Mesenteric fat pad (tissue), 1 donor: ENCODE data around the gene NRIP2. TPM values are rescaled to one million over a fixed set of nuclear protein-coding genes. Genes with fewer than 3 reads are reported as not detected.
"Not testable (repeated sequence)": the region's sequence is repeated elsewhere in the genome, so short reads cannot be mapped to it uniquely, and the experiment has no call there.

Experiments
- DNase-seq: peaks from one replicate; pipeline ENCODE4 v3.0.0-alpha.2; 2020; ENCODE audit warnings: low spot score
- long read RNA-seq: library from polyadenylated mRNA; unstranded; transcript quantifications from one replicate; pipeline ENCODE4 v2.0.0, GENCODE V29; 2020
- total RNA-seq: library from RNA; stranded (reverse); fragmentation: NEBNext Ultra II Directional; extraction: Animal tissue kit (Norgen Biotek cat#: 25700); gene quantifications from one replicate; pipeline ENCODE4 v1.2.1, GENCODE V29; 2021
- donor health status: DM: yes; HTN: yes; CAD: no.

Gene NRIP2, protein sequence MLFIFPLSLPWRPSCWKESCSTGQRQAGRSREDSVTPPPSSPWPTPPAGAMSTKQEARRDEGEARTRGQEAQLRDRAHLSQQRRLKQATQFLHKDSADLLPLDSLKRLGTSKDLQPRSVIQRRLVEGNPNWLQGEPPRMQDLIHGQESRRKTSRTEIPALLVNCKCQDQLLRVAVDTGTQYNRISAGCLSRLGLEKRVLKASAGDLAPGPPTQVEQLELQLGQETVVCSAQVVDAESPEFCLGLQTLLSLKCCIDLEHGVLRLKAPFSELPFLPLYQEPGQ
- total RNA-seq: 1.3 TPM
- long read RNA-seq, partial matches to known transcripts: 0 of 11 reads
- long read RNA-seq, other reads (novel, unspliced or antisense): 11 of 11 reads

GRCh38 chr12:2834581-2835491 is at the start of gene NRIP2:
Gene NRIP2 (minus strand): TSS chr12:2835035. CDS start chr12:2834983, 52 bp downstream.
- no peak for DNase-seq

DNA sequence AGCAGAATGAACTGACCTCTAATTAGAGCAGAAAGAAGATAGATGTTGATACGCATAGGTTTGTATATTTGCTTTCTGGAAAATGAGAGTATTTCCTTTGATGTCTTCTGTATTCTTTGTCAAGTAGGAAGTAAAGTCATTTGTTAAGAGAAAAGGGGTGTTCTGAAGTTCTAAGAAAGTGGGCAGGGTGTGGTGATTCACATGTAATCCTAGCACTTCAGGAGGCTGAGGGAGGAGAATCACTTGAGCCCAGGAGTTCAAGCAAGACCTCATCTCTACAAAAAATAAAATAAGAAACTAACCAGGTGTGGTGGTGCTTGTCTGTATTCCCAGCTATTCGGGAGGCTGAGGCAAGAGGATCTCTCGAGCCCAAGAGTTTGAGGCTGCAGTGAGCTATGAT is 45.0 kb upstream of the NRIP2 start:
- no peak for DNase-seq

GRCh38 chr12:2877953-2878732 is 43.3 kb upstream of the NRIP2 start:
- DNase-seq: peak; percentile 47

DNA sequence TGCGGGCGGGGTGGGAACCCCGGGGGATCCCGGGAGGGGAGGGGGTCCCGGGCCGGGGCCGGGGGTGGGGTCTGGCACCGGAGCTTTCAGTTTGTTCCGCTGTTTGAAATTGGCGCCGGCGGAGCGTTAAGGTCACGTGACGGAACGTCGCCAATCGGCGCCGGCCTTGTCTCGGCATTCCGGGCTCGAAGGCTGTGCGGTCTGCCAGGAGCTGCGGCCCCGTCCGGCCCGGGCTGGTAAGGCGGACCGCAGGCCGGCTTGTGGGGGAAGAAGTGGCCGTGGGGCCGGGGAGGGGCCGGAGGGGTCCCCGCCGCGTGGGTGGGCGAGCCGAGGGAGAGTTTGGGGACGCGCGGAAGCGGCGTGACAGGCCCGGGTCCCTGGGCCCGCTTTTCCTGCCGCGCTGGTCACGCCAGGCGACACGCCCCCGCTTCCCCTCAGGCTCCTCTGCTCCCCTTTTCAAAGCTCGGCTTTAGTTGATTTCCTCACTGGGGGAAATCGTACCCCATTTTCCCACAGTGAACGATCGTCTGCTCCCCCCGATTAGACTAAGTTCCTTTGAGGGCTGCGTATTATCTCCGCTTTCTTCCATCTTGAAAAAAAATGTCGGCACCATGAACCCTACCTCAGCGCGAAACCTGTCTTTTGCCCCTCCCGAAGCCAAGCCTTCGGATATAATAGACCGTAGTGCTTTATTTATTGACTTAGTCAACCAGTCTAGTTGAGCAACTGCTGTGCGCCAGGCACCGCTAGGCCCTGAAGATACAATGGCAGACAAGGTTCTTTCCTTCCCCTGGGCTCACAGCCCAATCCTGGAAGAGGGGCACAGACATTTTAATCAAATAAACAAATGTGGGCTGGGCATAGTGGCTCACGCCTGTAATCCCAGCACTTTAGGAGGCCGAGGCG is 42.5 kb upstream of the NRIP2 start, which contains the start of the genes FOXM1 and RHNO1:
FOXM1 (minus strand) TSS at position 128 of the 906 bp plus-strand sequence. CDS start 2,696 bp downstream, outside the sequence.
RHNO1 (plus strand) TSS at position 177 of the 906 bp plus-strand sequence. CDS start 8,144 bp downstream, outside the sequence.
- DNase-seq: peak; percentile 97

- no peak for DNase-seq
These were observed 41.7 kb upstream of the NRIP2 start for GRCh38 chr12:2876431-2877046.

- not testable (repeated sequence) for DNase-seq
These were observed 34.3 kb upstream of the NRIP2 start for GRCh38 chr12:2868986-2869632.

GRCh38 chr12:2864198-2864597 is 29.4 kb upstream of the NRIP2 start:
- no peak for DNase-seq

DNA sequence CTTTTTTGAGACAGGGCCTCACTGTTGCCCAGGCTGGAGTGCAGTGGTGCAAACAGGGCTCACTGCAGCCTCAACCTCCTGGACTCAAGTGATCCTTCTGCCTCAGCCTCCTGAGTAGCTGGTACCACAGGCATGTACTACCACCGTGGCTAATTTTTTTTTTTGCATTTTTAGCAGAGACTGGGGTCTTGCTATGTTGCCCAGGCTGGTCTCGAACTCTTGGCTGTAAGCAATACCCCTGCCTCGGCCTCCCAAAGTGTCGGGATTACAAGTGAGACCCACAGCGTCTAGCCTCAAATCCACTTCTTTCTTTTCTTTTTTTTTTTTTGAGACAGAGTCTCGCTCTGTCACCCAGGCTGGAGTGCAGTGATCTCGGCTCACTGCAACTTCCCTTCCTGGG is 28.6 kb upstream of the NRIP2 start:
- not testable (repeated sequence) for DNase-seq

DNA sequence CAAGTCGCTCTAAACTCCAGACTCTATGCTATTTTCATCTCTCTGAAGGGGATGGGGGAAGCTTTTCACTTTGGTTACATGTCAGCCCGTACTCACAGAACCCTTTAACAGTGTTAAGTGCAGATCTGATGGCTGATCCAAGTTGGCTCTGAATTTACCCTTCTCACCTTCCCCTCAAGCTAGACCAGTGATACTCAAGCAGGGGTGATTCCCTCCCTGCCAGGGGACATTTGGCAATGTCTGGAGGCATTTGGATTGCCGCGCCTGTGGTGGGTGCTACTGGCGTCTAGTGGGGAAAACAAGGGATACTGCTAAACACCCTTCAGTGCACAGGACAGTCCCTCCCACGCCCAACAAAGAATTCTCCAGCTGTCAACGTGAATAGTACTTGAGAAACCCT is 28.0 kb upstream of the NRIP2 start:
- DNase-seq: no peak

- DNase-seq: no peak
These were observed 25.3 kb upstream of the NRIP2 start for GRCh38 chr12:2860170-2860569.

DNA sequence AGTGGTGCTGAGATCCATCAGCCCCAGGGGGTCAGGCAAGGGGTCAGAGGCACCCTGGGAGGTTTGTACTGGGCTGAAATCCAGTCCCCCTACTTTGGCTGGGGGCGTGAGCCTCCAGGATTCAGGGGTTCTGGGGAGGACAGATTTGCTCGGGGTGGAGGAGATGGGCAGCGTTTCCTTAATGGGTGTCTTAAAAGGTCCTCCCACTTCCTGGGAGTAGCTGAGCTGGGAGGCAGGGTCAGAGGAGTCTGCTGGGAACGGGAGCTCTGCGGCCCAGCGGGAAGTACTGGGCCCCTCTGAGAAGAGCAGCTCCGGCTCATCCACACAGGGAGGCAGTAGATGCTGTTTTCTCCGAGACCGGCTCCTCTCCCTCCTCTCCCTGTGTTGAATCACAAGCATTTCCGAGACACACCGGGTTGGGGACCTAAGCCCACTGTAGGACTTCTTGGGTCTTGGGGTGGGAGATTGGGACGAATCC is 24.1 kb upstream of the NRIP2 start:
- DNase-seq: no peak

DNA sequence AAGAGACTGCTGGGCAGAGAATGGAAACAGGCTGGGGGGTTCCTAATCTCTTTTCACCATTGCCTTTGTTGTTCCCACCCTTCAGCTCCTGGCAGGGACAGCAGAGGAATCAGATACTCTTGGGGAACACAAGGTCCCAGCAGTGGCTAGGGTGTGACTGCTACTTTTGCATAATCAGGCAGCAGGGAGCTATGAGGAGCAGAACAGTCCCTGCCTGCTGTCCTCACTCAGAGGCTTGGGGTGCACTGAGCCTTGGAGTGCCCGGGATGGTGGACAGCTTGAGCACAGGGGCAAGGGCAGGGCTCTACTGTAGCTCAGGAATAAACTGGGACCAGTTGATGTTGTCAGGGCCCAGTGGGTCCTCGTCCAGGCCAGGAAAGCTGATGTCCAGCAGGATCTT is 23.5 kb upstream of the NRIP2 start:
- no peak for DNase-seq

GRCh38 chr12:2857576-2857975 is 22.7 kb upstream of the NRIP2 start:
- no peak for DNase-seq

- DNase-seq: no peak
These were observed 22.2 kb upstream of the NRIP2 start, which contains the start of gene TEX52 for GRCh38 chr12:2857021-2857431. Gene TEX52 (minus strand): TSS chr12:2857039. CDS start chr12:2857026, 13 bp downstream.

DNA sequence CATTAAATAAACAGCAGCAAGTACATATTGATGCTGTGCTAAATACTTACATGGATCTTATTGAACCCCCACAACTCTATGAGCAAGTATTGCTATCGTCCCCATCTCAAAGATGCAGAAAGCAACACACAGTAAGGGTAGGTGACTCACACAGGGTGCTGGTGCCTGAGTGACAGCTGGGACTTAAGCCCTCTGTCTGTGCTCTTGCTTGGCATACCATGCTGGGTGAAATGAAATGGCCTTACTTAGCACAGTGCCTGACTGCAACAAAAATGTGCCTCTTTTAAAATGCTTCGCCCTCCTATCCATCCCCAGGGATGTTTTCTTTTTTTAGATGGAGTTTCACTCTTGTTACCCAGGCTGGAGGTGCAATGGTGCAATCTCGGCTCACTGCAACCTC is 21.2 kb upstream of the NRIP2 start:
- DNase-seq: no peak

DNA sequence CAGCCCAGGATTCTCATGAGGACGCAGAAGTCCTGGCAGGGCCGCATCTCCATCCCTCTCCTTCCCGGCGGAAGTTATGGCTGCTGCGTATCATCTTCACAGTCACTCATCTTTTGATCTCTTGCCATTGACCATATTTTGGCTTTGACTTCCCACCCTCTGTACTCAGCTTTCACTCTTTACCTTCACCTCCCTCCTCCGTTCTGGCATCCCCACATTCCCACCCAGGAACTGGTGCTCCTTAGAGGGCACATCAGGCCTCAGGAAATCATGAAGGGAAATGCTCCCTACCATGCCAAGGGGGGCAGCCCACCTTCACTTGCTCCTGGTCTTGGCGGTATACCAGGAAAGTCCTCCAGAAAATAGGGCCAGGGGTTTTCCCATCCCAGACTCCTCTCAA is 20.7 kb upstream of the NRIP2 start:
- DNase-seq: no peak

GRCh38 chr12:2854669-2855453 is 20.0 kb upstream of the NRIP2 start:
- no peak for DNase-seq

DNA sequence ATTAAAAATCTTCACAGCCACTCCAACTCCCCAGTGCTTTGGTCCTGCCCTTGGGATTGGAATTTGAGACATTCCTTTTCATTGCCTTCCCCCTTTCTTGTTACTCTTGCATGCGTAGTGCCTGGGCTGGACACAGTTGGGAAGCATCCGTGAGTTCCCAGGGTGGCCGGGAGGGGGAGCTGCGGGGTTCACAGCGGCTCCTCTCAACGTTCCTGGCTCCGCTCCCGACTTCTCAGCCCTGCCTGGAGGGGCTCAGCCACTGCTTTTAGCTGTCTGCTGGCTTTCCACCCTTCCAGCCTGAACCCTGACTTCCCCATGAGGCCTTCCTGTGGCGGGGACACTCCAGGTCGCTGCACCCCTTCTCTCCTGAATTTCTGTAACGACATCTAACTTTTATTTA is 18.8 kb upstream of the NRIP2 start:
- no peak for DNase-seq
